C4-2B (cell line): ENCODE results near the gene RNF130.

Experiments used
- H3K27ac ChIP-seq: fragments of 450-650 bp; 2 replicates; pipeline ENCODE4 v1.5.1; 2017
- CTCF ChIP-seq: fragments of 450-650 bp; conservative IDR thresholded peaks from 2 replicates; pipeline ENCODE4 v1.5.1; 2017; ENCODE audit warnings: mild to moderate bottlenecking
- ZFX ChIP-seq: fragments of 450-650 bp; IDR thresholded peaks from 2 replicates; pipeline ENCODE4 v1.6.1; 2017

Gene RNF130

GRCh38 chr5:180041301-180042274 lies 30.0 kb downstream of the RNF130 start:
- TF ChIP-seq ZFX (no peak), CTCF (no peak)
- no peak overlapping the region for H3K27ac ChIP-seq

GRCh38 chr5:180040287-180041214 lies 31.0 kb downstream of the RNF130 start:
- H3K27ac ChIP-seq = no peak overlapping the region
- TF ChIP-seq ZFX (no peak), CTCF (no peak)

GRCh38 chr5:180035206-180035931 lies 36.2 kb downstream of the RNF130 start:
- no peak for TF ChIP-seq CTCF
- no peak overlapping the region for H3K27ac ChIP-seq

GRCh38 chr5:180034564-180034963 lies 37.0 kb downstream of the RNF130 start:
- no peak for TF ChIP-seq ZFX
- TF ChIP-seq CTCF = no peak
- H3K27ac ChIP-seq = no peak overlapping the region

GRCh38 chr5:180027459-180028089 lies 44.0 kb downstream of the RNF130 start:
- no peak overlapping the region for H3K27ac ChIP-seq
- TF ChIP-seq CTCF (no peak), ZFX (no peak)

GRCh38 chr5:180026734-180027458 lies 44.7 kb downstream of the RNF130 start:
- TF ChIP-seq CTCF = no peak
- no peak for TF ChIP-seq ZFX
- no peak overlapping the region for H3K27ac ChIP-seq
